Measurements from ENCODE around the gene IMMT.
A peak's percentile ranks its signal among the peaks of the same experiment; 100 is the strongest.

The IMMT gene

GRCh38 chr2:86139981-86140380, 55.3 kb downstream of the IMMT start:
- DNase-seq: no peak

- DNase-seq: no peak
Observed at GRCh38 chr2:86138736-86139625, 56.3 kb downstream of the IMMT start.

GRCh38 chr2:86136141-86136540, 59.1 kb downstream of the IMMT start:
- DNase-seq: no peak

- DNase-seq: no peak
Observed at GRCh38 chr2:86135653-86136052, 59.6 kb downstream of the IMMT start.

- no peak for DNase-seq
Observed at GRCh38 chr2:86134709-86135108, 60.6 kb downstream of the IMMT start.

GRCh38 chr2:86124683-86125082, 70.6 kb downstream of the IMMT start:
- DNase-seq: no peak

GRCh38 chr2:86123328-86123925, 71.8 kb downstream of the IMMT start:
- no peak for DNase-seq

GRCh38 chr2:86118130-86118529, 77.1 kb downstream of the IMMT start:
- DNase-seq: no peak

- DNase-seq: no peak
Observed at GRCh38 chr2:86107031-86107430, 88.2 kb downstream of the IMMT start.

GRCh38 chr2:86105969-86106945, 89.0 kb downstream of the IMMT start, which contains the start of gene PTCD3:
TSS of gene PTCD3 (plus strand) at chr2:86106235. CDS start at chr2:86106248, 13 bp downstream.
- DNase-seq: peak; percentile 97

GRCh38 chr2:86105252-86105968, 89.9 kb downstream of the IMMT start, which contains the start of gene POLR1A:
TSS of gene POLR1A (minus strand) at chr2:86105886. CDS start at chr2:86105776, 110 bp downstream.
- DNase-seq: peak; percentile 96

GRCh38 chr2:86102157-86102556, 93.1 kb downstream of the IMMT start:
- no peak for DNase-seq

GRCh38 chr2:86097913-86098312, 97.3 kb downstream of the IMMT start:
- DNase-seq: no peak

GRCh38 chr2:86097114-86097896, 98.0 kb downstream of the IMMT start:
- no peak for DNase-seq

- no peak for DNase-seq
Observed at GRCh38 chr2:86094229-86094628, 101.0 kb downstream of the IMMT start.

Measured in SHP77 treated with DMSO at 0.1 percent for 48 hours (cell line).